ENCODE results near the gene GPC6.

The GPC6 gene

GRCh38 chr13:94242554-94242953 is 1015.9 kb downstream of the GPC6 start:
- DNase-seq = no peak
- TF ChIP-seq, protein P1, sequence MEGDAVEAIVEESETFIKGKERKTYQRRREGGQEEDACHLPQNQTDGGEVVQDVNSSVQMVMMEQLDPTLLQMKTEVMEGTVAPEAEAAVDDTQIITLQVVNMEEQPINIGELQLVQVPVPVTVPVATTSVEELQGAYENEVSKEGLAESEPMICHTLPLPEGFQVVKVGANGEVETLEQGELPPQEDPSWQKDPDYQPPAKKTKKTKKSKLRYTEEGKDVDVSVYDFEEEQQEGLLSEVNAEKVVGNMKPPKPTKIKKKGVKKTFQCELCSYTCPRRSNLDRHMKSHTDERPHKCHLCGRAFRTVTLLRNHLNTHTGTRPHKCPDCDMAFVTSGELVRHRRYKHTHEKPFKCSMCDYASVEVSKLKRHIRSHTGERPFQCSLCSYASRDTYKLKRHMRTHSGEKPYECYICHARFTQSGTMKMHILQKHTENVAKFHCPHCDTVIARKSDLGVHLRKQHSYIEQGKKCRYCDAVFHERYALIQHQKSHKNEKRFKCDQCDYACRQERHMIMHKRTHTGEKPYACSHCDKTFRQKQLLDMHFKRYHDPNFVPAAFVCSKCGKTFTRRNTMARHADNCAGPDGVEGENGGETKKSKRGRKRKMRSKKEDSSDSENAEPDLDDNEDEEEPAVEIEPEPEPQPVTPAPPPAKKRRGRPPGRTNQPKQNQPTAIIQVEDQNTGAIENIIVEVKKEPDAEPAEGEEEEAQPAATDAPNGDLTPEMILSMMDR (IDR thresholded peaks at IDR 0.05) = no peak
- Mint-ChIP-seq H3K9me3 (peaks cover 22% of the 10 kb centered on the region), H3K4me3 (no peak overlapping the region), H3K4me1 (no peaks in the 10 kb centered on the region), H3K36me3 (ENCODE audit: low read depth) (peaks cover 13% of the 10 kb centered on the region), H3K27ac (no peak overlapping the region), H3K27me3 (ENCODE audit: low read depth, poor library complexity) (no peaks in the 10 kb centered on the region)

- H3K36me3 Mint-ChIP-seq (ENCODE audit: low read depth) = peaks cover 13% of the 10 kb centered on the region
- TF ChIP-seq, protein P1 (IDR thresholded peaks at IDR 0.05) = no peak
- H3K27ac Mint-ChIP-seq = peak overlapping the region; percentile 19
- H3K4me3 Mint-ChIP-seq = no peak overlapping the region
- peaks cover 3% of the 10 kb centered on the region for H3K27me3 Mint-ChIP-seq (ENCODE audit: low read depth, poor library complexity)
- no peak for DNase-seq
- no peaks in the 10 kb centered on the region for H3K4me1 Mint-ChIP-seq
- peaks cover 25% of the 10 kb centered on the region for H3K9me3 Mint-ChIP-seq
Measured at GRCh38 chr13:94243551-94243950, 1016.9 kb downstream of the GPC6 start.

GRCh38 chr13:94246495-94246894 is 1019.9 kb downstream of the GPC6 start:
- H3K27ac Mint-ChIP-seq = no peak overlapping the region
- TF ChIP-seq, protein P1 (IDR thresholded peaks at IDR 0.05) = no peak
- H3K9me3 Mint-ChIP-seq = peaks cover 25% of the 10 kb centered on the region
- peaks cover 13% of the 10 kb centered on the region for H3K36me3 Mint-ChIP-seq (ENCODE audit: low read depth)
- H3K4me1 Mint-ChIP-seq = no peaks in the 10 kb centered on the region
- H3K4me3 Mint-ChIP-seq = no peak overlapping the region
- peaks cover 3% of the 10 kb centered on the region for H3K27me3 Mint-ChIP-seq (ENCODE audit: low read depth, poor library complexity)
- DNase-seq = no peak

DNA sequence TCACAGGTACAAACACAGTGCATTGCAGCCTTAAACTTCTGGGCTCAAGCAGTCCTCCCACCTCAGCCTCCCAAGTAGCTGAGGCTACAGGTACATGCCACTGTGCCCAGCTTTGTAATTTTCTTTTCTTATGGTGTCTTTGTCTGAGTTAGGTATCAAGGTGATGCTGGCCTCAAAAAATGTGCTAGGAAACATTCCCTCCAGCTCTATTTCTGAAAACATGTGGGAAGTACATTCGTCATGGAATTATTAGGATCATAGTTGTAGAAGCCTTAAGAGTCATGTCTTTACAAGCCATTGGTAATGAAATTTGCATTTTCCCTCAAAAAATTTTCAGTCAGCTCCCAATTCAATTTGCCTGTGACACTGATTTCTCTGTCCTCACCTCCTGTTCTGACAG is 1021.3 kb downstream of the GPC6 start:
- Mint-ChIP-seq H3K9me3 (peaks cover 25% of the 10 kb centered on the region), H3K36me3 (ENCODE audit: low read depth) (peaks cover 13% of the 10 kb centered on the region), H3K27ac (no peak overlapping the region), H3K27me3 (ENCODE audit: low read depth, poor library complexity) (peaks cover 3% of the 10 kb centered on the region), H3K4me1 (no peaks in the 10 kb centered on the region), H3K4me3 (no peak overlapping the region)
- no peak for DNase-seq
- TF ChIP-seq, protein P1 (IDR thresholded peaks at IDR 0.05) = no peak

DNA sequence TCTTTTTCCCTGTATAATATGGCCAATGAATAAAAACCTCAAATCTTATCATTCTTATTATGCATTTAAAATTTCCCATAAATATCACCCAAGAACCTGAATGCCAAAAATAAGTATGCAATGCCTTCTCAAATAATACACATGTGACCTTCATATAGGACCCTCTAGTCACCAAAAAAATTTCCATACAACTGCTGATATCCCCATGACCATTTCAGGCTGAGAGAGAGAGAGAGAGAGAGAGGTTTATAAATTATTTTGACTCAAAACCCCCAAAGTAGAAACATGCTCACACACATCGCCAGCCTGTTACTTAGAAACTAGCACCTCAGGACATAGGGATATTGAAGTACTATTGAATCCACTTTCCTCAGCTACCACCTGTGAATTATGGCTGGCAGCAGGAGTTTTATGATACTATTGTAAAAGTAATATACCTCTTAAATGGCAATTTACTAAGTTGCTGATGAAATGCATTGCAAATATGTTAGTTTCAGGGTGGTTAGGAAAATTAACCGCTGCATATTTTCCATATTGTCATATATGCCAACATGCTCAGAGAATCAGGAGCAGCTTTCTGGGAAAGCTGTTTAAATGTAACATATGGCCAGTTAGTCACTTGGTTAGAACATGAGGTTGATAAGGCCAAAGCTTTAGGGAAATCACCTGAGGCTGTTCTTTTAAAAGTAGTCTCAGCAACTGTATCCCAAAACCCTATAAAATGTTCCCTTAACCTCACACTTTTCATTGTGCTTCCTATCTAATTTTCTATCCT is 1022.0 kb downstream of the GPC6 start:
- peaks cover 25% of the 10 kb centered on the region for H3K9me3 Mint-ChIP-seq
- no peak overlapping the region for H3K27ac Mint-ChIP-seq
- peaks cover 13% of the 10 kb centered on the region for H3K36me3 Mint-ChIP-seq (ENCODE audit: low read depth)
- no peaks in the 10 kb centered on the region for H3K4me1 Mint-ChIP-seq
- no peak for DNase-seq
- H3K4me3 Mint-ChIP-seq = no peak overlapping the region
- TF ChIP-seq, protein P1 (IDR thresholded peaks at IDR 0.05) = no peak
- H3K27me3 Mint-ChIP-seq (ENCODE audit: low read depth, poor library complexity) = peaks cover 3% of the 10 kb centered on the region

DNA sequence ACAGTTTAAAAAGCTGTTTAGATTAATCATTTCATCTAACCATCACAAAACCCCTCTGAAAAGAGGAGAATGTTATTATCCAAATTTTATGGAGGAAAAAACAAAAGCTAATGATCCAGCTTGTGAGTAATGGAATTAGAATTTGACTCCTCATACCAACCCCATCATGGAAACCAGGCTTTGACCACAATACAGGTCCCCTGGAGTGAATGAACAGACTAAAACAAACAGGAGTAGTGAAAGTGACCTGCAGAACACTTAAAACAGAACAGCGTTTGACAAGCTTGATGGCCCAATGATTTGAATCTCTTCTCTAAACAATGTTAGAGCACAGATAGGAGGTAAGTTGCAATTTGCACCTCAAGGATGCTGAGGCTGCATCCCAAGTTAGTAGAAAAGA is 1022.9 kb downstream of the GPC6 start:
- peaks cover 3% of the 10 kb centered on the region for H3K27me3 Mint-ChIP-seq (ENCODE audit: low read depth, poor library complexity)
- no peak overlapping the region for H3K4me3 Mint-ChIP-seq
- TF ChIP-seq, protein P1 (IDR thresholded peaks at IDR 0.05) = no peak
- no peak for DNase-seq
- H3K4me1 Mint-ChIP-seq = no peaks in the 10 kb centered on the region
- peaks cover 25% of the 10 kb centered on the region for H3K9me3 Mint-ChIP-seq
- peaks cover 13% of the 10 kb centered on the region for H3K36me3 Mint-ChIP-seq (ENCODE audit: low read depth)
- H3K27ac Mint-ChIP-seq = no peak overlapping the region

Measured in nephron progenitor cell (in vitro differentiated cells).